ENCODE measurements around the gene MFNG.

Gene MFNG

DNA sequence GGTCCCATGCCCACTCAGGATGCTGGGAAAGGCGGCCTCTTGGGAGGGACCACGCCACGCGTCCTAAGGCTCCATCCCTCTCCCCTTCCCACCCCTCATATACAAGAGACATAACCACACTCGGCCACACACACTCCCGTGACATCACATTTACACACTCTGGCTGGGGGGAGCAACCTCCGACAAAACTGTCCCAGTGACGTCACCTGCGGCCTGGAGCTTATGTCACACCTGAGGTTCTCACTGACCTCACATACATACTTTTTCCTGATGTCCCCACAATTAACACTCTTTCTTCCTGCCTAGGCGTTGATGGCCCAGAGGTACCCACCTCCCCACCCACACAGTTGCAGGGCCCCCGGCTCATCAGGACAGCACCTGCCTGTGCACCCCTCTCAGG, 60.8 kb downstream of the MFNG start:
- no peak for DNase-seq (ENCODE audit: low spot score)

DNA sequence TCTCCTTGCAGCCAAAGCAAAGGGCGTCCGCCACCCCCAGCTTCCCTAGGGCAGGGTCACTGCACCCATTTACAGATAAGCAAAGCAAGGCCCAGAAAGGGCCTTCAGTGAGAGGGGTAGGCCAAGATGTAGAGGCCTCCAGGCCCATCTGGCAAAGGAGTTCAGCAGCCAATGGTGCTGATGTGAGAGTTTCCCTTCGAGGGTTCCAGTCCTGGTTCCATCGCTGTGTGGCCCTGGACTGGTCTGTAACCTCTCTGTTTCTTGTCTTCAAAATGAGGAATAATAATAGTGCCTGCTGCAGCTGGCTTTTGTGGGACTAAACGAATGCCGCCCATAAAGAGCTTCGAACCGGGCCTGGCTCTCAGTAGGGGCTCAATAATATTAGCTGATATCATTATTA, 62.9 kb downstream of the MFNG start:
- DNase-seq (ENCODE audit: low spot score), result no peak

DNA sequence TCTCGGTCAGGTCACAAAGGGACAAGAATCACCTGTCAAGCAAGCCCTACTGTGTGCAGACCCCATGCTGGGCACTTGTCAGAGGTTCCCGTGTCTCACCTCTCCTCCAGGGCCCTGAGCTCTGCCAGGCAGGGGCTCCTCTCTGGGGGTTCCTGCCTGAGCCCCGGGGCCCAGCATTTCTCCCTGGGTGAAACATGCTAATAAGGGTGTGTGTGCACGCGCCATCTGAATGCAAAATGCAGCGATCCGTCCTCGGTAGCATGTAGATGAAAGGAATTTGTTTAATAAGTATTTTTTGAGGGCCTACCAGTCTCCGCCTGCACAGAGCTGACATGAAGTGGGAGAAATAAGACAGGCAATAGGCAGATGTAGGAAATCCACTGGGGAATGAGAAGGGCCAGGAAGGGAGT, 64.7 kb downstream of the MFNG start:
- DNase-seq (ENCODE audit: low spot score), result no peak

DNA sequence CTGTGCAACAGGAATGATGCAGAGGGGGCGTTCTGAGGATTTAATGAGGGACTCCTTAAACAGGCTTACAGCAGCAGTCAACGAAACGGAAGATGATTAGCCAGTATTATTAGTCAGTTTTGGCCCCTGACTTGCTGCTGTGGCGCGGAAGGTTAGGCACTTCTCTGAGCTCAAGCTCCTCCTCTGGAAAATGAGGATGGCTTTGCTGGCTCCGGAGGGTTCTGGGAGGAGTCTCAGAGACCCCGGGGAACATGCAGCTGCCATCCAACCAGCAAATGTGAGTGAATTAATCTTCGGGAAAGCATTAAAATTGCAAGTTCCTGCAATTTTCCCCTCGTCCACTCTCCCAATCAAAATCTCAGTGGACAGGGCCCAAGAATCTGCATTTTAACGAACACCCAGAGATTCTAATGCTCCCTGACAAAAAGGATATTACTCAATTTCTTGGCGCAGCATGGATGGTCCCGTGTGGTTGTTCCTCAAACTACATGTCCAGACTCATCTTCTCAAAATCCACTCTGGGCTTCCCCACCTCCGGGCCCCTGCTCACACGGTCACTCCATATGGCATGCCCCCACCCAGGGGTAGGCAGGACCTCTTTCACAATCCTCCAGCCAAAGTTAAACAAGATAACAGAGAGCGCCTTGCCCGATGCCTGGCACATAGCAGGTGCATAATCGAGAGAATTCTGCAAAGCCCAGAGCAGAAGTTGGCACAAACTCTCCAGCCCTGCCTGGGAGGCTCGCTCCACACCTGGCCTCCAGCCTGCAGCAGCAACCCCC, 65.3 kb downstream of the MFNG start:
- DNase-seq (ENCODE audit: low spot score), result no peak

DNA sequence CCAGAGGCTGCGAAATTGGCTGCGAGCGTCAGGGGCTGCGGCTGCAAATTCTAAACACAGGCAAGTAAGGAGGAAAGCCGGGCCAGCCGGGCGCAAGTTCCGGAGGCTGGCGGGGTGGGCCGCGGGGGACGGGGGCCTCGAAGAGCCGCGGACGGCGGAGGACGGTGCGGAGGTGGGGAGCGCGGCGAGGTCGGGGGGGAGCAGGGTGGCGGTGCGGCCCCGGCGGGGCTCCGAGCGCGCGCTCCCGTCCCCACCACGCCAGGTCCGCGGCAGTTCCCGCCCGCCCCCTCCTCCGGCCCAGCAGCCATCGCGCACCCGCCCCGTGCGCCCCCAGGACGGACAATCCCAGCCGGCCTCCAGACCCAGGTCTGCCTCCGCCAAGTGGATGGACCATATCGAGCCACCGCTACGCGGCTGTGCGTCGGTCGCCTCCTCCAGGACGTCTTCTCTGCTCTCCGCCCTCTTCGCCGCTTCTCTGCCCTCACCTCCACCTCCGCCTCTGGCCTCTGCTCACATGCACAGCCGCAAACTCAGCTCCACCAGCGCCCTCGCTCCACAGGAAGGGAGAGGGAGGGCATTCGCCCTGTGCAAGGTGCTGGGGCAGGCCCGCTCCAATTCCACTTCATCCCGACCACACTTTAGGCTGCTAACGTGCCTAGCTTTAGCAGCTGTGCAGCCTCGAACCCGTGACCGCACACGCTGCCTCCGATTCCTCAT, 66.1 kb downstream of the MFNG start:
- DNase-seq (ENCODE audit: low spot score), result no peak

DNA sequence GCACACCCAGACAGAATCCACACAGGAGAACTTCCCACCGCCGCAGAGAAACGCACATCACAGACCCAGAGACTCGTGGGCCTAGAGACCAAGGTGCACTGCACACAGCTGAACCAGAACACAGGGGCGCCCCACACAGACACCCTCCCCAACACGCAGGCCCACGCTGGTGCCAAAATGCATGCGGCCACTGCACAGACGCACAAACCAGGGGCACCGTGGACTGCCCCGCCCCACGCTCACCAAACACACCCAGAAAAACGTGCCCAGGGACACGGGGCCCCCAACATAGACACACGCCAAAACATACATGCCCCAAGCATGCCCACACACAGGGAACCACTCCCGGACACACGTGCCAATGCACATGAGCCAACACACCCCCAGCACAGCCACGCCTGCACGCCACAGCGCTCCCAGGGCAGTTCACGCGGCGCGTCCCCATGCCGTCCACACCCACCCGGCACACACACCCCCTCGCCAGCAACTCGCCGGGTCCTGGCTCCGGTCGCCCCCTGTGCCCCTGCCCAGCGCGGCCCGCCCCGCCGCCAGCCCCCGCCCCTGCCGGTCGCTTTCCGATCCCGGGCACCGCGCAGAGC, 66.7 kb downstream of the MFNG start:
- no peak for DNase-seq (ENCODE audit: low spot score)
